Measurements from ENCODE around the gene MACIR. TPM values are rescaled to one million over a fixed set of nuclear protein-coding genes. Genes with fewer than 3 reads are reported as not detected.
A peak's percentile ranks its signal among the peaks of the same experiment; 100 is the strongest.

MACIR gene
- total and polyA plus RNA-seq, 10 of the 15 experiments (the other 5 are each of a cell fraction or from before 2014, with no cell fraction given) = 2.1 to 16.1 (median 10.8) TPM

DNA sequence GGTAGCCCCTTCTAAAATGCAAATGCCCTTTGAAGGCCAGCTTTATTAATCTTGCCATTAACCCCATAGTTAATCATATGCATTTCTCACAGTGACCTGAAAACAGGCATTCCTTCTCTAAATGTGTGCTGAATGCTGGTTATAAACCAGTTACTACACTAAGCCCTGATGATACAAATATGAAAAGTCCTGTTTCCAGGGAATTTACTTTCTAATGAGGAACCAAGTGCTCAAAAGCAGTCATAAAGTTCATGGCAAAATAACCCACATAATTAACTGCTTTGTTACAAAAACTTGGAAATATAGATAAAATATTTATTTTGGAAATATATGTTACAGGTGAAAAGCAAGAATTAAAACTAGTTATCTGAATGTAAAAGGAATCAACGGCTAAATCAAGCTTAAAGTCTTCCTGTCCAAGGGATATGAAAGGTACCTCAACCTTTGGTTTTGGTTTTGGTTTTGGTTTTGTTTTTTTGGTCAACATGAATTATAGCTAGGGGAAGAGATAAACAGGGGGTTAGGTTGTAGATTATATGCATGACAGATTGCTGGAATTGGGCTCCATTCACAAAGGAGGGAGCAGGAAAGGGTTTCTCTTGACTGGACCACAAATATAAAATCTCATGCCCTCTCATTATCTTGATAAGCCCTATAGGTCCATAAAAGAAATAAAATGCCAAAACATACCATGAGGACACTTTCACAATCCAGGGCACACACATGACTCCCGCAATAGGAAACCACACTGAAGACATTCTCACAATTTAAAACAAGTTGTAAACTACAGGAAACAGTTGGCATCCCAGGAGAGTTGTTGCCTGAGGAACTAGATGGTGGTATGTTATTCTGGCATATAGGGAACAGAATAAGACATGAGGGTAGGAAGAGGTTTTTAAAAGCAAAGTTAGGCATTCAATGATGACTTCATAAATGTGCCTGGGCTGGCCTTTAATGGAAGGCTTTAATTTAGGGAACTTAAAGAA, 46.7 kb upstream of the MACIR start:
- CTCF ChIA-PET = interaction anchor here (6.7 kb wide), 1 partner anchor 14 kb away, joined by 45 read pairs; no protein-coding TSS in a partner anchor
- Histone ChIP-seq H4K20me1 (ENCODE audit: control insufficient read depth, insufficient read depth) (no peaks in the 10 kb centered on the region), H3K4me2 (ENCODE audit: control insufficient read depth, insufficient read depth) (peak overlapping the region; percentile 34), H3K4me3 (no peak overlapping the region), H3K9ac (ENCODE audit: control insufficient read depth, insufficient read depth, low read length) (no peak overlapping the region), H2AFZ (ENCODE audit: control insufficient read depth, low read depth, low read length) (peak overlapping the region; percentile 56), H3K4me1 (ENCODE audit: control insufficient read depth, insufficient read depth, low read length) (no peaks in the 10 kb centered on the region), H3K36me3 (ENCODE audit: control insufficient read depth in 2 of 2, insufficient read depth in 2 of 2, low read length in 1 of 2) (no peaks in the 10 kb centered on the region), H3K27ac (ENCODE audit: control insufficient read depth, insufficient read depth) (peak overlapping the region; percentile 39; the same call in 1 of the 2 replicates), H3K27me3 (replicated peaks in 1 of 2; ENCODE audit: control insufficient read depth in 2 of 2, insufficient read depth in 2 of 2, low read length in 1 of 2) (no peaks in the 10 kb centered on the region), H3K79me2 (ENCODE audit: control insufficient read depth, insufficient read depth, low read length) (no peaks in the 10 kb centered on the region), H3K9me3 (replicated peaks; ENCODE audit: control insufficient read depth, insufficient read depth, low read length) (no peaks in the 10 kb centered on the region)
- BruUV-seq (replicated peaks) = no TSS peak
- SMC1A ChIA-PET (ENCODE audit: uncharacterized antibody, unreplicated experiment) = interaction anchor here (0.7 to 1.6 kb wide), 9 partner anchors 12 to 278 kb away, joined by 3 to 5 read pairs (median 3); no protein-coding TSS in a partner anchor
- in situ Hi-C loops (cut with MboI) = no loop called here
- ATAC-seq (peak; percentile 88), DNase-seq (ENCODE audit: low read depth, low spot score) (no peak), FAIRE-seq (peak; percentile 81)
- TF ChIP-seq TCF3 (IDR thresholded peaks at IDR 0.05; ENCODE audit: borderline replicate concordance, insufficient read depth, low read depth, low read length) = no peak
- no peak for TF ChIP-seq CBX5 (IDR thresholded peaks at IDR 0.05; ENCODE audit: low read depth)
- no peak for TF ChIP-seq ZNF622 (IDR thresholded peaks at IDR 0.05)
- TF ChIP-seq IKZF2 (IDR thresholded peaks at IDR 0.05) = 0 out of 4 replicates have a peak, but pooled peaks of 1 of the 2 experiments have one; percentile 16
- TF ChIP-seq RELB (IDR thresholded peaks at IDR 0.05; ENCODE audit: low read depth) = 0 out of 2 replicates have a peak, but pooled peaks have one; percentile 25
- TF ChIP-seq MXI1 (IDR thresholded peaks at IDR 0.05; ENCODE audit: low read depth, low read length) = no peak
- TF ChIP-seq RUNX3 (IDR thresholded peaks at IDR 0.05; ENCODE audit: low read length) = peak; percentile 38; the same call in 1 of the 2 replicates
- TF ChIP-seq NFYA (IDR thresholded peaks at IDR 0.05; ENCODE audit: borderline replicate concordance, low read depth, low read length) = no peak
- RAD21 ChIA-PET (ENCODE audit: unreplicated experiment) = interaction anchor here (0.7 to 1.4 kb wide), 9 partner anchors 9 to 448 kb away, joined by 3 to 4 read pairs (median 3); no protein-coding TSS in a partner anchor
- intact Hi-C loops (cut with micrococcal nuclease; ENCODE audit: unreplicated experiment) = no loop called here
- WGBS (ENCODE audit: insufficient coverage, insufficient replicate concordance, low lambda C conversion rate, missing lambda C conversion rate) = 73% methylated on average over 2 of the region's 2 CpGs
- POLR2A ChIA-PET = no interaction called here
